Tibial nerve (tissue), 3 donors: Measurements from ENCODE around the gene CXCL14.

ENCODE experiments used
- POLR2A ChIP-seq, 2 donors: fragments of 450-650 bp; IDR thresholded peaks; one replicate each; pipeline ENCODE4 v1.6.1; 2017; ENCODE audit warnings: antibody characterized with exemption in 2 of 2, mild to moderate bottlenecking in 2 of 2, moderate library complexity in 2 of 2
- TF ChIP-seq, protein P1 (sequence below), 5 experiments: fragments of 200-600 bp in 3 of 5; fragments of 450-650 bp in 2 of 5; sonication (generic) in 3 of 5; IDR thresholded peaks; one replicate each; pipeline ENCODE4 v1.5.1; 2016 to 2019; ENCODE audit warnings: antibody characterized with exemption in 5 of 5, mild to moderate bottlenecking in 3 of 5, moderate library complexity in 2 of 5

DNA sequence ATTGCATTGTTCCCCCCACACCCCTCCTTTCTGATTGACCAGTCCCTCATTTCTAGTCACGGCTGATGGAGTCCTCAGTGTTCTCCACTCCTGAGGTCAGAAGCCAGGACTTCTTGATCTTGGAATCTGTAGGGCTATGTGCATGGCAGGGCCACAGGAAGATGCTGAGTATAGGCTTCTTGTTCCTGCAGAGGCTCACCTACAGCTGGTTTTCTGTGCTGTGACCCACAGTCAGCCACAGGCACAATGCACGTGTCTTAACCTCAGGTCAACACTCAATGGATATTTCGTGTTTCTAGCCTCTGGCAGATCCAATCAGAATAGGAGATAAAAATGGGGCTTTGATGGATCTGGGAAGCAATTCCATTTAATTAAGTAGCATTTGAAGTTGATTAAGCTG is 14.3 kb upstream of the CXCL14 start:
- TF ChIP-seq POLR2A (IDR thresholded peaks at IDR 0.05) = no peak
- TF ChIP-seq, protein P1, sequence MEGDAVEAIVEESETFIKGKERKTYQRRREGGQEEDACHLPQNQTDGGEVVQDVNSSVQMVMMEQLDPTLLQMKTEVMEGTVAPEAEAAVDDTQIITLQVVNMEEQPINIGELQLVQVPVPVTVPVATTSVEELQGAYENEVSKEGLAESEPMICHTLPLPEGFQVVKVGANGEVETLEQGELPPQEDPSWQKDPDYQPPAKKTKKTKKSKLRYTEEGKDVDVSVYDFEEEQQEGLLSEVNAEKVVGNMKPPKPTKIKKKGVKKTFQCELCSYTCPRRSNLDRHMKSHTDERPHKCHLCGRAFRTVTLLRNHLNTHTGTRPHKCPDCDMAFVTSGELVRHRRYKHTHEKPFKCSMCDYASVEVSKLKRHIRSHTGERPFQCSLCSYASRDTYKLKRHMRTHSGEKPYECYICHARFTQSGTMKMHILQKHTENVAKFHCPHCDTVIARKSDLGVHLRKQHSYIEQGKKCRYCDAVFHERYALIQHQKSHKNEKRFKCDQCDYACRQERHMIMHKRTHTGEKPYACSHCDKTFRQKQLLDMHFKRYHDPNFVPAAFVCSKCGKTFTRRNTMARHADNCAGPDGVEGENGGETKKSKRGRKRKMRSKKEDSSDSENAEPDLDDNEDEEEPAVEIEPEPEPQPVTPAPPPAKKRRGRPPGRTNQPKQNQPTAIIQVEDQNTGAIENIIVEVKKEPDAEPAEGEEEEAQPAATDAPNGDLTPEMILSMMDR (IDR thresholded peaks at IDR 0.05) = no peak
